ENCODE results near the gene MLH1. TPM values are rescaled to one million over a fixed set of nuclear protein-coding genes. Genes with fewer than 3 reads are reported as not detected.

The MLH1 gene
- total and polyA plus RNA-seq, 5 donors from 2014 or later: 18.8 to 34.5 (median 22.3) TPM

Other genes starting within 250 kb of the MLH1 start
- gene DCLK3, start 229.0 kb upstream of the MLH1 start, total RNA-seq: not detected
- not detected for gene DCLK3, start 229.0 kb upstream of the MLH1 start, polyA plus RNA-seq
- 139 TPM for gene TRANK1, start 48.5 kb upstream of the MLH1 start, total RNA-seq
- 10 to 100 TPM; 24.6 to 35.2 (median 27.1) TPM for gene TRANK1, start 48.5 kb upstream of the MLH1 start, polyA plus RNA-seq
- 34.0 TPM for gene EPM2AIP1, start 387 bp upstream of the MLH1 start, total RNA-seq
- 10 to 100 TPM in 1 of 4 donors, 1 to 10 TPM in 3; 3.5 to 10.7 (median 6.9) TPM for gene EPM2AIP1, start 387 bp upstream of the MLH1 start, polyA plus RNA-seq
- gene LRRFIP2, start 181.1 kb downstream of the MLH1 start, total RNA-seq: 78.5 TPM
- 10 to 100 TPM; 14.5 to 24.0 (median 19.4) TPM for gene LRRFIP2, start 181.1 kb downstream of the MLH1 start, polyA plus RNA-seq
- gene GOLGA4, start 249.8 kb downstream of the MLH1 start, total RNA-seq: 74.0 TPM
- gene GOLGA4, start 249.8 kb downstream of the MLH1 start, polyA plus RNA-seq: 10 to 100 TPM in 1 of 4 donors, 1 to 10 TPM in 3; 8.4 to 10.3 (median 9.5) TPM